Activated CD4-positive, alpha-beta T cell treated with anti-CD3 and anti-CD28 coated beads, Interleukin-2, amount 50 U/mL, for 1 hour (primary cell): Measurements from ENCODE around the gene FH.

Experiments
- DNase-seq: peaks from one replicate; pipeline ENCODE4 v3.0.0-alpha.2; 2020

The FH gene

DNA sequence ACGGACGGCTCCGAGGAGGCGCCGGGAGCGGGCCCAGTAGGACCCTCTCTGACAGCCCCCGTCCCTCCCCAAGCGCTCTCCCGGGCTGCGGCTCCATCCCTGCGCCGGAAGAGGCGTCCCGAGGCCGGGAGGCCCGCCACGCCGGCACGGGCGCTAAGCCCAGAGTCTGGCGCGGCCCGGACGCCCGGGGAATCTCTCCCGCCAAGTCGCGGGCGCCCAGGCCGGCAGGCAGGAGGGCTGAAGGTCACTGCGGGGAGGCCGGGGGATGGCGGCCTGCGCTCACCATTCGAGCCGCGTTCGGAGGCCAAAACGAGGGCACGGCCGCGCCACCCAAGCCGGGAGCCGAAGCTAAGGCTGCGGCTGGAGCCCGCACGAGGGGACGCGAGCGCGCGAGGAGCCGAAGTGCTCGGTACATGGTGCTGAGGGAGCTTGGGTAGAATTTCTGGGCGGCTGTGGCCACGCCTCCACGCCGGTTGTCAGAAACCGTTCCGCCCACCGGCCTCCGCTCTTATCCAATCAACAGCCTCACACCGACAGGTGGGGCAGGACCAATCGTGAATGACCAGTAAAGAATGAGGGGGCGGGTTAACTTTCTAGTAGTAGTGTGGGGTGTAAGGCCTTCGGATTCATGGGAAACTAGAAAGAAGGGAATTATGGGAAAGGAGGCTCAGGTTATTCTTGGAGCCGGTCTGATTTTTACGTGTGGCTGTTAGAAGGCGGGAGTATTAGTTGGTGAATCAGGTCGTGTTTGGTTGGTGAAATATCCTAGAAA lies at the start of gene FH:
TSS of gene FH (minus strand) at position 448 of the 772 bp plus-strand sequence. CDS start at position 415, 33 bp downstream.
- DNase-seq, result peak; percentile 93

DNA sequence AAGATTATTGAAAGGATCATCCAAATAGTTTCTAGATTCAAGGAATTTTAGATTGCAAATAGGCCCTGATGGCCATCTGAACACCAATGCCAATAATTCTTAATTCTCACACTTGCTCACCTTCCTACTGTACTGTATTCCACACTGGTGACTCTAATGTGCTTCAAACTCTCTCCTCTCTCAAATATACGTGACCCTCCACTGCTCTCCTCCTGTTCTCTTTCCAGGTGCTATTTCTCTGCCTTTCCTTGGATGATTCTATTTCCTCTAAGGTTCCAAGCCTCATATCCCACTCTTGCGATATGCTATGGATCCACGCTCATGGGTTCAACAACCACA lies 41.3 kb upstream of the FH start:
- DNase-seq, result no peak

DNA sequence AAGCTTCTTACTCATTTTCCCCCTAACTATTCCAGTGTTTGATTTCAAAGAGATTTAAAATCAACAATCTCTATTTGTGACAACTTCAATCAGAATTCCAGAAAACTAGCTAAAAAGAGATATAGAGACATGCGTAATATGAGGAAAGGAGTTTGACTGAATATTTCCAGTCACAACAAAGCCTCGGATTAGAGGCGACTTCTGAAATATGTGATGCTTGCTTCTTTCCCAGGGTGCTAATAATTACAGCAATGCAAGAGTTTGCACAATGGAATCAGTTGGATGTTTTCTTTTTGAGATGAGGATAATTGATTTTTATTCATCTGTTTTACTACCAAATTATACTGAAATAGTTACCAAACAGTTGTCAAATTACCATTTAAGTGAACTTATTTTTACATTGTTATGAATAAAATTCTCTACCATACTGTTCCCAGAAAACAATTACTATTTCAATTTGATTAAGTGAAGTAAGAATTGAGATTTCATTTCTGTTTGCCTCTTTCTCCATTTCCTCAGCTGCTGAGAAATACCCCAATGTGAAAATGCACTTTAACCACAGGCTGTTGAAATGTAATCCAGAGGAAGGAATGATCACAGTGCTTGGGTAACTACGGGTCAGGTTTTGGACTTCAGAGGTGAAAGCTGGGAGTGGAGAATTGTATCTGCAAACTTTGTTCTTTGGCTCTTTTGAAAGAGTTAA lies 40.7 kb upstream of the FH start:
- DNase-seq, result no peak

DNA sequence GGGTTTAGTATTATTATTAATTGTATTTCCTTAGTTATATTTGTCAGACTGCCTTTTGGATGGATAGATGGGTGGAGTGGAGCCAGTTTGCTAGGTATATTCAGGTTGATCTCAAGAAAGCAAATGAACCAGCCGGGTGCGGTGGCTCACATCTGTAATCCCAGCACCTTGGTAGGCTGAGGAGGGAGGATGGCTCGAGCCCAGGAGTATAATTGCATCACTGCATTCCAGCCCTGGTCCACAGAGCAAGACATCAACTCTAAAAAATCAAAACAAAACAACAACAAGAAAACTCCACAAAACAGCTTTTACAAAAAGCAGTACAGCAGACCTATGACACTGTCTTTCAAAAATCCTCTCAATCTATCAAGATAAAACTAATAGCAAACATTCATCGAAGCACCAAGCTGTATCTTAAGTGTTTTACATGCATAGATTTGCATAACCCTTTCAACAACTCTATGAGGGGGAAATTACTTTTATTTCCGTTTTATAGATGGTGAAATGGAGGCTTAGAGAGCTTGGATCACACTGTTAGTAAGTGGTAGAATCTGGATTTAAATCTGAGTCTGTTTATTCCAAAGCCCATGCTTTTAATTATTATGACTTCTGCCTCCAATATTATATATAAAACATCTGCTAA lies 38.1 kb upstream of the FH start:
- no peak for DNase-seq

DNA sequence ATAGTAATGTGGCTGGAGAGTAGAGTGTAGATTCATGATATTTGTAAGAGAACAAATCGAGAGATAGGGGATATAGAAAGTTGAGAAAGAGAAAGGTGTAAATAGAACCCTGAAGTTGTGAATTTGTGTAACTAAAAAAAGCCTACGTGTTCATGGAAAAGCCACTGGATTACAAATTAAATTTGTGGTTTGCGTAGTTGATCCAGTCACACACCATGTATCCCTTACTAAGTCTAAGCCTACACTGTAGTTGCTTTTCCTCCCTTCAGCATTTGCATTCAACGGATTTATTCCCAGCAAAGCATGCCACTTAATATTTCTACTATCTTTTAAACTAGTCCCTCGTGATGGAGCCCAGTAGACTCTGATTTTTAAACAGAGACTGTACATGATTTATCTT lies 37.5 kb upstream of the FH start:
- DNase-seq, result no peak

DNA sequence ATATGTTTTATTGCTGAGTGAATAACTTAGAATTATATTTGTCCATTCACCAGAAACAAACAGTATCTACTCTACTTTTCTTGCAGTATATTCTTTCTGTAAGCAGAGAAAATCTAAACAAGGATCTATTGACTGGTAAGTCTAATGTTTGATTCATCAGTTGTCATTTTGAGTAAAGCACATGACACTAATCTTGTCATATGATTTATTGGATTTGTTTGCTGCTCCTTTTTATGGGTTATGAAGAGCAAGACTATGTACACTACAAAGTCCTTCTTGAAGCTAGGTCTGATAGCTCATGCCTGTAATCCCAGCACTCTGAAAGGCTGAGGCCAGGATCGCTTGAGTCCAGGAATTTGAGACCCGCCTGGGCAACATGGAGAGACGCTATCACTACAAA lies 36.0 kb upstream of the FH start:
- no peak for DNase-seq

DNA sequence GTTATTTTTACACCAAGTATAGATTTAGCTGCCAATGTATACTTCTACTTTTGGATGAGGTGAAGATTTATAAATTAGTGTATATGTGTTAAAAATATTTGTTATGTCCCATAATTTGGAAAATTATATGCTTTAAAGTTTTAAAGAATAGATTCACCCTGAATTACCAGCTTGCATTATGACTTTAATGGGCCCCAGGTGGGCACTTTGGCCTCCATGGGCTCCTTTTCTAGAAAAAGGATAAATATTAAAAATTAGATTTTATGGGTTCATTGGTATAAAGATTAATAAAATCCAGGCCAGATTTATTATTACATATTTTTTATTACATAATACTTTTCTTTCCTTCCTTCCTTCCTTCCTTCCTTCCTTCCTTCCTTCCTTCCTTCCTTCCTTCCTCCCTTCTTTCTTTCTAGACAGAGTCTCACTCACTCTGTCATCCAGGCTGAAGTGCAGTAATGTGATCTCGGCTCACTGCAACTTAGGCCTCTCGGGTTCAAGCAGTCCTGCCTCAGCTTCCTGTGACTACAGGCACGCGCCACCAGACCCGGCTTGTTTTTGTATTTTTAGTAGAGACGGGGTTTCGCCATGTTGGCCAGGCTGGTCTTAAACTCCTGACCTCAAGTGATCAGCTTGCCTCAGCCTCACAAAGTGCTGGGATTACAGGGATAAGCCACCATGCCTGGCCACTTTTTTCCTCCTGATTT lies 34.5 kb upstream of the FH start:
- no peak for DNase-seq

DNA sequence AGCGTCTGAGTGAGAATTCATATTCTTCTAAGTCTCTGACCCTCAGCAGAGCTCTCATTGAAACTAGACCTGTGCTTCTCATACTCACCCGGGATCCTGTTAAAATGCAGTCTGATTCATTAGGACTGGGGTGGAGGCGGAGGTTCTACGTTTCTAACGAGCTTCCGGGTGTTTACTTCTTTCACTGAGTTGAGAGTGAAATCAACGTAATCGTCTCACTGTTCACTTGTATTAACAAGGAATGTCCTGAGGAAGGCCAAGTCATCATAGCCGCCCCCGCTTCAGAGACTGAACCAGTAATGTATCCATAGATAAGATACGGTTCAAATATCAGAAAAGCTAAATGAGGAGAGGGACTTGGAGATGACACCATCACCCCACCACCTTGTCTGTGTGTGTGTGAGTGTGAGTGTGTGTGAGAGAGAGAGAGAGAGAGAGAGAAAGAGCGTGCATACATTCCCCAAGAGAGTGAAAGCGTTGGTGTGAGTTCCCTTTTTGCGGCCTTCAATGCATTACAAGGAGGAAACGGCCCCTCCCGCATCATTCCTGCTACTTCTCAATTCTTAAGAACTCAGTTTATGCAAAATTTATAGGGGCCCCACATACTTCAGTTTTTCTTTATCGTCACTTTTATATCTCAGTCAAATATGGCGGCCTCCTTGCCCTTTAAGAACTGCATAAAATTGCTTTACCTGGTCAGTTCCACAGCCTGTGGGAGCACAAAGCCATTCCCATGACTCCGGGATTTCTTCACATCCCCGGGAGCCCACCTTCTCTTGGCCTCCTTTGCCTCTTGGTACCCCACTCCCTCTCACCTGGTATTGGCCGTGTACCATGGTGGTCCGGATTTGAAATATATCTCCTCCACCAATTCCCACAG lies 32.4 kb upstream of the FH start:
- peak; percentile 9 for DNase-seq

DNA sequence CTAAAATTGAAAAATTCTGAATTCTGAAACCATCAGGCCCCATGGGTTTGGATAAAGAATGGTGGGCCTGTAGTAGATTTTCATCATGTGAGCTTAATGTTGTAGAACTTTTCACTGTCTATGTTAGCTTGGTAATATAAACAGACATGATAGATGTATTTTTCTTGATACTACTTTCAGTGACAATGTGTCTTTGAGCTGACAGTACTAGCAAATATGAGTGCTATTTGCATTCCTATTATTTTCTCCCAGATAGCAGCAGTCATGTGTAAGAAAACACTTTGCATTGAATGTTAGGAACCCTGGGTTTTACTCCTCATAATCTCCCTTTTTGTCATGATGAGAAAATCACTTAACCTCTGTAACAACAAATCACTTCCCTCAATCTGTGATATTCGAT lies 30.8 kb upstream of the FH start:
- DNase-seq, result no peak

DNA sequence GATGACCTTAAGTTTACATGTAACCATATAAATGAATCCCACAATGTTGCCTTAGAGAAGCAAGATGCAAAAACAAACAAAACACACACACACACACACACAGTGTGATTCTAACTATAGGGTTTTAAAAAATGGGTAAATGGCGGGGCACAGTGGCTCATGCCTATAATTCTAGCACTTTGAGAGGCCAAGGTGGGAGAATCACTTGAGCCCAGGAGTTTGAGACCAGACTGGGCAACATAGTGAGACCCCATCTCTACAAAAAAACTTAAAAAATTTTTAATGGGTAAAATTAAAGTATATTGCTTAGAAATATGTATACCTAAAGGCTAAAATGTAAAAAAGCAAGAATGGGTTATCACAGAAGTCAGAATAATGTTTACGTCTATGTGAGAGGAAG lies 28.5 kb upstream of the FH start:
- no peak for DNase-seq

DNA sequence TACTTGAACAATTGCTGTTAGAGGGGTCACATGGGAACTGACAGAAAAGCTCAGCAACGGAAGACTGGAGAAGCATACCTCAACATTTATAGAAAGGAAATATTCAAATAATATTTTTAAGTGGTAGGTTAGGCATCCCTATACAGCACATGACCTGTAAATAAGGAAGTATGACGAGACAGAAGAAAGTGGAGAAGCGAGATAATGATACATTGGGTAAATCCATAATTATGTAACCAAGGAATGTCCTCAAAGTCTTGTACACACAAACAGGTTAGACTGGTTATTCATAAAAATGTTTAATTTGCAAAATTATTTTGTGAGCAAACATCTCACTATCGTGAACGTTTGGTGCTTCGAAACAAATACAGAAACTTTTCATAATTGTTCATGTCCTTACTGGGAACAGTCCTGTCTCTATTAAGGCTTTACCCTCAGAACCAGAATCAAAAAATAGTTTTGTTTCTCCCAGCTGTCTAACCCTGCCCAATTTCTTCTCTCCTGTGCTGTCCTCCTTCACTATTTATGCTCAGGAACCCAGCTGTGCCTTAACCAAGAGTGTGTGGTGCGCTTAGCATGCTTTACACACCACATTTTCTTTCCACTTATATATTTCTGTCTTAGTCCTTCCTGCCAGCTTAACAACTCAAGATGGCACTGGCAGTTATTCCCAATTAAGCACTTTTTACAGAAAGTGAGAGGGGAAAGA lies 22.8 kb upstream of the FH start:
- DNase-seq, result no peak

DNA sequence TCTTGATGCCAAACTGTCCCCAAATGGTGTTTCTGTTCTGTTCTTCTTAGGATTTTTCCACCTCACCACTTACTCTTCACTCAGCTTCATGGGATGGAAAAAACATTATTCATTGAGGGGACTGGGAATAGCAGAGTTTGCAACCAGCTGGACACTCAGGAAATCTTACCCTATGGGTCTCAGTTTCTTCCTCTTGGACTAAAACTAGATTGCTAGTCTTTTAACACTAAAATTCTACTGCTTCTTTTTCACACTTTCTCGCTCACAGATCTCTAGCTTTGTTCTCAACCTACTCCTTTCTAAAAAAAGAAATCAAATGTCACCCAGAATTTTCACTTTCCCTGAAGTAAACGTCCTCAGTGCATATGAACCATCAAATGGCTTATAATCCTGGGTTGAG lies 17.4 kb upstream of the FH start:
- no peak for DNase-seq

DNA sequence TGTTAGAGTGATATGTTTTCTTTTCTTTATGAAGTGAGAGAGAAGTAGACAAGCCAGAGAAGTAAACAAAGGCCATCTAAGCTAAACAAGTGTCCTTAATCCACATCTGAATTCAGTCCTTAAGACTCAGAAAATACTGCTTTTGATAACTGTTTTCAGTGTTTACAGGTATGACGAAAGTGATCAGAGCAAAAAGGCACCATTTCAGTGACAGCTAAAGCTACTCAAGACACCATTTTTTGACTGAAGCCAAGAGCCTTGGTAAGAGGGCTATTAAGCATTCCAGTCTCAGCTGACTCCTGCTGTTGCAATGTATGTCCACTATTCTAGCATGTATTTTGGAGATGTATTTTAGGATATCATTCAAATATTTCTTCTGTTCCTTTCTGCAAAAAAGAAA lies 16.7 kb upstream of the FH start:
- DNase-seq, result no peak

DNA sequence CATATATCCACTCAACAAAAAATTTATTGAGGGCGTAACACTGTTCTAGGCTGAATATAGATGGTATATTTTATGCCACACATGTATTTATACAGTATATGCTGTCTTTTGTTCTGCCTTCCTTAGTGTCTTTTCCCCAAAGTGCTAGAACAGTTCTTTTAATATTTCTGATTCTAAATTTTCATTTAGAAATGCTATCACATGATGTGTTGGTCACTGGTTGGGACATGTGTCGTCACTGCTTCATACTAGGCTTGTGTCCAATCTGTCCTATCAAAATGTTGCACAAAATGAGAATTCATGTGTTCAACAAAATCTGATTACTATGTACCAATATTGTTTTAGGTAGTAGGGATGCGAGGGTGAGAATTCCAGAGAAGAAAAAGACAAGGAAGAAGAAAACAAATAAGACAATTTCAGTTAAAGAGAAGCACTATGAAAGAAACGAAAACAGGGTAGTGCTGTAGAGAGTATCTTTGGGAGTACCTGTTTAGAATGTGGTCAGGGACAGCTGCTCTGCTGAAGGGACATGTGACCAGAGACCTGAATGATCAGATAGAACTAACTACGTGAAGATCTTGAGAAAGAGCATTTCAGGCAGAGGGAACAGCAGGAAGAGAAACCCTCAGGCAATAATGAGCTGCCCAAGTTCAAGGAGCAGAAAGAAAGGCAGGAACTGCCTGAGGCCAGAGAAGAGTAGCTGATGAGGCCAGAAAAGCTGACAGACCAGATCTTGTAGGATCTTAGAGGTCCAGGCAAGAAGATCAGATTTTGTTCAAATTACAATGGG lies 14.0 kb upstream of the FH start:
- DNase-seq, result no peak

DNA sequence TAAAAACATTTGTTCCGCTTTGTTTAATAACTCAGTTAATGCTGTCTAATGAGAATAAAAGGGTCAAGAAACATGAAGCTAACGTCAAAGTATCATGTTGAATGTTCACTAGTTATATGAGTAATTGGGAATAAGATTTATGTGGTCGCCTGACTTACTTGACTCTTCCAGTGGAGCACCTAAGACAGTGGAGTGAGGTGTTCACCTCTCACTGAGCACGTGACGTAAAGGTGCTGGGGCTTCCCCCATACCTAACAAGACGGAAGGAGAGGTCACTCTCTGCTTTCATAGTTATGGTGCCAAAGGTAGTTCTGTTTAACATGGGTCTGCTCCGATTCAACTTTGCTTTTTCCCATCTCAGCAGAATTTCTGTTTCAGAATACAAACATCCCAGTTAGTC lies 13.3 kb upstream of the FH start:
- no peak for DNase-seq

DNA sequence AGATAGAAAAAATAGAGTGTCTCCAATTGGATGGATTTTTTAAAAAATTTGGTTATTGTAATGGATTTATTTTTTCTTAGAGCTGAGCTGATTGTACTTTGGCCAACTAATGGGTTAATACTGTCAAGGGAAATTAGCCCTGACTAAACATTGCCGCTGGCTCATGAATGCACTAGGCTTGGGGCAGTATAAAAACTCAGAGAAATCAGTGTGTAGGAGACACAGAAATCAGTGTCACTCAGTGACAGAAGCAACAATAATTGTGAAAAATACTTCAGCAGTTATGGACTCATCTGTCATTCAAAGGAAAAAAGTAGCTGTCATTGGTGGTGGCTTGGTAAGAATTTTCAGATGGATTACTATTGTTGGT lies 12.6 kb upstream of the FH start, which contains the start of gene KMO:
TSS of gene KMO (plus strand) at position 217 of the 370 bp plus-strand sequence. CDS start at position 284, 67 bp downstream.
- DNase-seq, result no peak

DNA sequence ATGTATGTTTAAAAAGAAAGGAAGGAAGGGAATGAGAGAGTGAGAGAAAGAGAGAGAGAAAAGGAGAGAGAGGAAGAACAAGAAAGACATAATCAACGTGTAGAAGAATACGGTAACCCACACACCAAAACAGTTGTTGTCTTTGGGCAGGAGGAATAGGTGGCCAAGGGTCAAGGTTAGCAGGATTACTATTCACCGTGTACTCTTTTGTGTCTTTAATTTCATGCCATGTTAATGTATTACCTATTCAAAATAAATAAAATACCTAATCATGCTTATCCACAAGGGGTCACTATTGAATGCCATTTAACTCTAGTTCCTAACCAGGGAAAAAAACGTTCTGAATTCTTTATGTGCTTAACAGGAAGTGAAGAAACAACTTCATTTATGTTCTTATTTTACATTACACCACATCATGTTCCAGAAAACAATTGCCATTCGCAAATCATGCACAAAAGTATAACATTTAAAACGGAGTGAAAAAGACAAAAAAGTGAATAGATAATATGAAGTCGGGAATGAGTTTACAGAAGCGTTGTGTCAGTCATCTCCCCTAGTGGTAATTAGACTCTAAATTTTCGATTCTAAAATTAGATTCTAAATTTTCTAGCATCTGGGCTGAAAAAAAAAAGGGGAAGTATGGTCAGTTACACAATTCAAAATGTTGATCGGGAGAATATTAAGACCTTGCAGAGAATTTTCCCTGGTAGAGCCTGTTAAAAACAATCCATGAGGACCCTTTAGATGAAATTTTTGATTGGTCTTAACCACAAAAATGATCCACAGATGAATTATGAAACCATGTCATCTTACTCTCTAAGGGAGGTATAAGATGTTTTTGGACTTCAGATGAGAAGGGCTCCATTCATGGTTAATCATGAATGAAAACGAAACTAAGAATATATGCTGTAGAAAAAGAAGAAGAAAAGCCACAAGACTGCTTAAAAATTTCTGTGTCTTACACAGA lies 11.9 kb upstream of the FH start:
- DNase-seq, result no peak

DNA sequence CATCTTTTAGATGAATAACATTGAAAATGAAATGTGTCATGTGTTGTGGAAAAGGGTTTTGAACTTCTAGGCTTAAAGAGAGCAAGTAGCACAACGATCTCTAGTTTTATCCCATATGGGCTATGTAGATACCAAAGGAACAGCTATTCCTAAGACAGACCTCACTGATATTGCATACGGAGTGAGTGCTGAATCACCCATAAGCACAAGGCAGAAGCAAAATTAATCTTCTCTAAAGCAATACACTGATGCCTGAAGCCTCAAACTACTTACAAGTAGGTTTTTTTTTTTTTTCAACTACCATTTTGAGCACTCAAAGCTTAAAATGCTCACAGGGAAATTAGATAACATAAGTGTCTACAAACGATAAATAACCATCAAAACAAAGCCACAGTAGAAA lies 7.6 kb upstream of the FH start:
- DNase-seq, result no peak

DNA sequence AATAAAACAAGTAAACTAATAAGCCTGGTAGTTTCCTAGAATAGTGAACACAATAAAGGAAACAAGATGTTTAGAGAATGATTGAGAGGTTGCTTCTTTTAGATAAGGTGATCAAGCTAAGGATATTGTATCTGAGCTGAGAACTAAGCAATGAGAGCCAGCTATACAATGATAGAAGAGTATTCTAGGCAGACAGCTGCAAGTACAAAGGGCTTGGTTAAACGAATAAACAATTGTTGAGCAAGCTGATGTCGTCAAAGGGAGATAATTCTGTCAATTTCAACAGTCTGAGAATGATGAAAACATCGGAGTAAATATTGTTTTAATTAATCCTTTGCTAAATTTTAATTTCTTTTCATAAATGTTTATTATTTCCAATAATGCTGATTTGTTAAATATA lies 5.5 kb upstream of the FH start:
- DNase-seq, result no peak

DNA sequence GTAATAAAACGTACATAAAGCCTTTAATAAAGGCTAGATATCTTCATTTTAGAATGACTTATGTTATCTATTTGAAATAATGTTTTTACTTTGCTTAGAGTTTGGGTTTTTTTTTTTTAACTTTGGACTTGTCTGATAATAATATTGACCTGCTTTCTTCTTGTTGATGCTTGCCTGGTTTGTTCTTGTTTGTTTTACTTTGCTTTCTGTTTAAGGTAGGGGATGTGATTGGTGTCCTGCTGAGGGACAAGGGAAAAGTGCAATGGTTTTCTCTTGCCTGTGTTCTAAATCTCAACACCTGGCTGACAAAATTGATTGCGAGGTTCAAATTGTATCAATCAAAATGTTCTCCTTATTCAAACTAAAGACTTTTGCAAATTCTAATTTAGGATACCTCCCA lies 2.2 kb upstream of the FH start:
- DNase-seq, result no peak
